K562 (cell line): ENCODE results near the gene IRF2BP1. TPM values are rescaled to one million over a fixed set of nuclear protein-coding genes. Genes with fewer than 3 reads are reported as not detected.

Source experiments
- BRCA1 ChIP-seq, 2 experiments: fragments of 450-650 bp in 1 of 2; sonication (generic) in 1 of 2; formaldehyde crosslinking in 1 of 2; IDR thresholded peaks; 2 replicates each; pipeline versions ENCODE4 v1.5.0 to v1.6.1; 2017 to 2020; ENCODE audit warnings: mild to moderate bottlenecking in 1 of 2, missing genetic modification reagents in 1 of 2
- CHD7 ChIP-seq: fragments of 200-600 bp; sonication (generic); IDR thresholded peaks from one replicate; pipeline ENCODE4 v1.6.1; 2012; ENCODE audit warnings: mild to moderate bottlenecking, low read depth, low read length, inconsistent platforms
- PHF8 ChIP-seq: fragments of 200-600 bp; sonication (generic); IDR thresholded peaks from 2 replicates; pipeline ENCODE4 v1.6.1; 2012; ENCODE audit warnings: mixed run types, mild to moderate bottlenecking, inconsistent platforms, low read length, moderate library complexity, borderline replicate concordance
- POLR2G ChIP-seq: fragments of 200-400 bp; formaldehyde crosslinking; IDR thresholded peaks from 2 replicates; pipeline ENCODE4 v1.6.1; 2017; ENCODE audit warnings: low read depth, mild to moderate bottlenecking, antibody characterized with exemption, low read length, moderate library complexity
- RNF219 ChIP-seq: fragments of 250-450 bp; sonication (Bioruptor Pico); IDR thresholded peaks from 2 replicates; pipeline ENCODE4 v1.5.0; 2022; ENCODE audit warnings: mild to moderate bottlenecking
- ZEB2 ChIP-seq: fragments of 450-650 bp; IDR thresholded peaks from 2 replicates; pipeline ENCODE4 v1.6.1; 2016
- polyA plus RNA-seq, 8 experiments: library from polyadenylated mRNA; depleted of rRNA in 4 of 8; stranded (reverse) in 5 of 8; unstranded in 3 of 8; fragments of >200 nt; fragmentation: Nextera tagmentation in 2 of 8; fragmentation: Illumina TruSeq in 1 of 8; extraction: Ambion mirVana in 2 of 8; extraction: Trizol in 1 of 8; gene quantifications; 2 replicates each; pipeline versions ENCODE4 v1.2.1 to v1.2.3, GENCODE V29; 2011 to 2014; ENCODE audit warnings: inconsistent platforms in 1 of 8, missing spikeins in 1 of 8
- total RNA-seq, 7 experiments: library from RNA; depleted of rRNA in 6 of 7; stranded (reverse); fragments of >200 nt in 6 of 7; fragmentation: Illumina TruSeq in 2 of 7; extraction: Trizol in 2 of 7; gene quantifications; 2 replicates each; pipeline versions ENCODE4 v1.2.1 to v1.2.3, GENCODE V29; 2011 to 2021; ENCODE audit warnings: low replicate concordance in 1 of 7

The IRF2BP1 gene
- total and polyA plus RNA-seq, 9 of the 15 experiments (the other 6 are each of a cell fraction or from before 2014, with no cell fraction given), result 0.61 to 35.9 (median 3.5) TPM

- TF ChIP-seq ZEB2 (peak; percentile 73), BRCA1 (IDR thresholded peaks at IDR 0.05) (no peak), BRCA1 (CRISPR knock-in tag; IDR thresholded peaks at IDR 0.05) (no peak), POLR2G (peak; percentile 70), RNF219 (CRISPR knock-in tag) (no peak), CHD7 (no peak), PHF8 (peak; percentile 79; the same call in 1 of the 2 replicates)
Measured at GRCh38 chr19:45902651-45903625, 17.0 kb upstream of the IRF2BP1 start (continued).
